ENCODE results near the gene ME3. TPM values are rescaled to one million over a fixed set of nuclear protein-coding genes. Genes with fewer than 3 reads are reported as not detected.

Gene ME3
- total RNA-seq, 1 donor from 2014 or later = 10.3 TPM

DNA sequence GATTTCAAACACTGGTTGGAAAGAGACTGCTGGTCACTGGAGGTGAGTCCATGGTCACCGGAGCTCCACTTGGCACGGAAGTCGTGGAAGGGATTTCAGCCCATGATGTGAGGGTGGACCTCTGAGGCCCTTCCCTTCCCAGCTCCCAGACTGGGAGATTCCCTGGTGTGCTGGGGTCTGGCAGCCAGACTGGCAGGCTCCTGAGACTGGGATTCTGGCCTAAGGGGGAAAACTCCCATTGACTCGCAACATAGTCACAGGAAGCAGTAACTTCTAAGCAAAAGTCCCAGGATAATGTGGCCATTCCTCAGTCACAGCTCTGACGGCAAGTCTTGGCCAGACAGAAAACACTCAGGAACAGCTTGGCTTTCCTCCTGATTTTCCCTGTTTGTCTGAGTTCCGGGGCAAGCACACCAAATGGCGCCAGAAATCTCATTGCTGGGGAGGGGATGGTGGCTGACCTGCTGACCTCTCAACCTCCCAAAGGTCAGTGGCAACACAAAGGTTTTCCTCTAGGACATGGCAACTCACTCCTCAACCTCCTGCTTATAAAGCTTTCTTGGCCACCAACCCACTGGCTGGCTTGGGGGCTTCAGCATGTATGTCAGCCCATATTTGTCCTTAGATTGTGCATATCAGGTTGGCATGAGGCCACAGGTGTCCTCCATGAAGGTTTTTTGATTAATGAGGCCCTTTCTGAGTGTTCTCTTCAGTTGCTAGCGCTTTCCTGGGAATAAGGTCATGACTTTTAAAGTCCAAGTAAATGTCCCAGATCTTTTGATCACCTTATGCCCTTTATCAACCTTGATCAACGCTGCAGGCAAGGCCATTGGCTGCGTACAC is 198.2 kb downstream of the ME3 start:
- no peaks in the 10 kb centered on the region for H3K36me3 ChIP-seq (ENCODE audit: control insufficient read depth, insufficient read depth, low read length)
- H3K27me3 ChIP-seq (ENCODE audit: control insufficient read depth, insufficient read depth, low read length) = no peaks in the 10 kb centered on the region
- peak; percentile 79 for DNase-seq (ENCODE audit: low read depth)
- TF ChIP-seq, protein P1, sequence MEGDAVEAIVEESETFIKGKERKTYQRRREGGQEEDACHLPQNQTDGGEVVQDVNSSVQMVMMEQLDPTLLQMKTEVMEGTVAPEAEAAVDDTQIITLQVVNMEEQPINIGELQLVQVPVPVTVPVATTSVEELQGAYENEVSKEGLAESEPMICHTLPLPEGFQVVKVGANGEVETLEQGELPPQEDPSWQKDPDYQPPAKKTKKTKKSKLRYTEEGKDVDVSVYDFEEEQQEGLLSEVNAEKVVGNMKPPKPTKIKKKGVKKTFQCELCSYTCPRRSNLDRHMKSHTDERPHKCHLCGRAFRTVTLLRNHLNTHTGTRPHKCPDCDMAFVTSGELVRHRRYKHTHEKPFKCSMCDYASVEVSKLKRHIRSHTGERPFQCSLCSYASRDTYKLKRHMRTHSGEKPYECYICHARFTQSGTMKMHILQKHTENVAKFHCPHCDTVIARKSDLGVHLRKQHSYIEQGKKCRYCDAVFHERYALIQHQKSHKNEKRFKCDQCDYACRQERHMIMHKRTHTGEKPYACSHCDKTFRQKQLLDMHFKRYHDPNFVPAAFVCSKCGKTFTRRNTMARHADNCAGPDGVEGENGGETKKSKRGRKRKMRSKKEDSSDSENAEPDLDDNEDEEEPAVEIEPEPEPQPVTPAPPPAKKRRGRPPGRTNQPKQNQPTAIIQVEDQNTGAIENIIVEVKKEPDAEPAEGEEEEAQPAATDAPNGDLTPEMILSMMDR (IDR thresholded peaks at IDR 0.05; ENCODE audit: insufficient read depth, low read length, severe bottlenecking) = no peak
- no peak overlapping the region for H3K4me3 ChIP-seq (ENCODE audit: low read depth, low read length)
- no peak for FAIRE-seq

DNA sequence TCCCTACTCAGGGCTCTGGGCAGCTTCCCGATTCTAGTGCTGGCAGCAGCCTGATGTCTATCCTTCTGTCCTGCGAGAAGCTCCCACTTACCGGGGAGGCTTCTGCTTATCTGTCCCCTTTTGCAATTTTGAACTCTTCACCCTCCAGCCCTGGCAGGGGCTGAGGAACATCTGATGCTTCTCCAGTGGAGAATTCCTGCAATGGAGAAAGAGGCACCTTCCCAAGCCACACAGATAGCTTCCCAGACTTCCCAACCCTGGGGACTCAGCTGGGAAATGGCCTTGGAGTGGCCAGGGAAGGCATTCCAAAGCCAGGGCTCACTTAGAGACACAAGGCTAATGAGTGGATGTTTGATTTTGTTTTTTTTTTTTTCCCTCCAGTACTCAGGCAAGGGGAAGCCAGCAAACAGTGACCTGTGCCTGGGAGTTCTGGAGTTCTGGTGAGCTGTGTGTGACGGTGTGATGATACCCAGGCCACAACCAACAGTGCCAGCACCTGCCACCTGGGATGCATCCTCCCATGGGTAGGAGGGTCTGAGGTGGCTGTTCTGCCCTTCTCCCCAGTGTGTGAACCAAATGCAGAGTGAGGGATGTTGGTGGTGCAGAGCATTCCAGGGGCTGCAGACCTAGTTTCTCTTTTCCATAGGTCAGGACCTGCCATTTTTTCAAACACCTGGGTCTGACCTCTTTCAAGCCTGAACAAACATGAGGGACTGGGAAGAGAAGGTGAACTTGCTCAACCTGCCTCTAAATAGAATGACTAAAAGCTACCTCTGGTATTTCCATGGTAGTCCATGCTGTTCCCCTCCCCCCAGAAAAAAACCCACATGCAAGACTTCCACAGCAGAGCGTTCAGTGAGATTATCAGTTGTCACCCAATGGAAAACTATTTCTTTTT is 202.7 kb downstream of the ME3 start:
- DNase-seq (ENCODE audit: low read depth) (no peak), FAIRE-seq (peak; percentile 76)
- Histone ChIP-seq H3K36me3 (ENCODE audit: control insufficient read depth, insufficient read depth, low read length) (no peaks in the 10 kb centered on the region), H3K4me3 (ENCODE audit: low read depth, low read length) (no peak overlapping the region), H3K27me3 (ENCODE audit: control insufficient read depth, insufficient read depth, low read length) (no peaks in the 10 kb centered on the region)
- TF ChIP-seq, protein P1 (IDR thresholded peaks at IDR 0.05; ENCODE audit: insufficient read depth, low read length, severe bottlenecking) = no peak

DNA sequence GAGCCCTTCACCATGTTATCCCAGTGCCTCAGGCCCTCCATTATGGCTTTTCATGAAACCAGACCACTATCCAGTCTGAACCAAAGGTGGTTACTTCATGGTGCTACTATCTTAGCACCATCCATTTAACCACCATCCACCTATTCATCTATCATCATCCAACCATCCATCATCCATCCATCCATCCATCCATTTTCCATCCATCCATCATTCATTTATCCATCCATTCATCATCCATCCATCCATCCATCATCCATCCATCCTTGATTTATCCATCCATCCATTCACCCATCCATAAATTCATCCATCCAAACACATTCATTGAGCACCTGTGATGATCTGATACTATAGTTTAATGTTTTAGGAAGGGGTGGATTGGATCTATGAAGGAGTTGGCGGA is 204.2 kb downstream of the ME3 start:
- FAIRE-seq (no peak), DNase-seq (ENCODE audit: low read depth) (no peak)
- H3K36me3 ChIP-seq (ENCODE audit: control insufficient read depth, insufficient read depth, low read length) = no peaks in the 10 kb centered on the region
- H3K4me3 ChIP-seq (ENCODE audit: low read depth, low read length) = no peak overlapping the region
- TF ChIP-seq, protein P1 (IDR thresholded peaks at IDR 0.05; ENCODE audit: insufficient read depth, low read length, severe bottlenecking) = no peak
- H3K27me3 ChIP-seq (ENCODE audit: control insufficient read depth, insufficient read depth, low read length) = no peaks in the 10 kb centered on the region

DNA sequence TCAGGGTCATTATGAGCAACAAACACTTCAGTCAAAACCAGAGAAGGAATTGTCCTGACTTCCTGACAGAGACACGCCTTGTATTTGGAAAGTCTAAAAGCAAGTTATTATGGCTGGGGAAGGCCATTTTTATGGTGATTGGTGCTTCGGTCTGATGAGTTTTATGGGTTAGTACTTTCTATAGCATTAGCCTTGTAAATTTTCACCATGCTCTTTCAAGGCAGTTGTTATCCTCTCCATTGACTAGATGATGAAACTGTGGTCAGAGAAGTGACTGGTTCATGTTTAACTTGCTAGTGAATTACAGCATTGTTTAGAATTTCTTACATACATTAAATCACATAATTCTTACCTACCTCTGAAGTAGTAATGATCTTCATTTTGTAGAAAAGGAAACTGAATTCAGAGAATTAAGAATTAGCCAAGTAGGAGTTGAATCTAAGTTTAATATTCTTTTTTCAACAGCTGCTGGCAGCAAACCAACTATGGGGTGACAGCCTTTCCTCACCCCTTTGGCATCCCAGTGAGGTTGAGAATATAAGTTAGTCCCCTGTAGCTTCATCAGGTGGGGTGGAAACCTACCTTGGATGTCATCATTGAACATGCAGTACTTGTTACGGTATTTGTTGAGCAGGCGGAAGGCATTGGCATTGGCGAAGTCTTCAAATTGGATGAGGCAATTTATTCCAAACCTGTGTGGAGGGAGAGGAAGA is 207.8 kb downstream of the ME3 start:
- Histone ChIP-seq H3K4me3 (ENCODE audit: low read depth, low read length) (no peak overlapping the region), H3K36me3 (ENCODE audit: control insufficient read depth, insufficient read depth, low read length) (no peaks in the 10 kb centered on the region), H3K27me3 (ENCODE audit: control insufficient read depth, insufficient read depth, low read length) (no peaks in the 10 kb centered on the region)
- TF ChIP-seq, protein P1 (IDR thresholded peaks at IDR 0.05; ENCODE audit: insufficient read depth, low read length, severe bottlenecking) = no peak
- FAIRE-seq (no peak), DNase-seq (ENCODE audit: low read depth) (no peak)

DNA sequence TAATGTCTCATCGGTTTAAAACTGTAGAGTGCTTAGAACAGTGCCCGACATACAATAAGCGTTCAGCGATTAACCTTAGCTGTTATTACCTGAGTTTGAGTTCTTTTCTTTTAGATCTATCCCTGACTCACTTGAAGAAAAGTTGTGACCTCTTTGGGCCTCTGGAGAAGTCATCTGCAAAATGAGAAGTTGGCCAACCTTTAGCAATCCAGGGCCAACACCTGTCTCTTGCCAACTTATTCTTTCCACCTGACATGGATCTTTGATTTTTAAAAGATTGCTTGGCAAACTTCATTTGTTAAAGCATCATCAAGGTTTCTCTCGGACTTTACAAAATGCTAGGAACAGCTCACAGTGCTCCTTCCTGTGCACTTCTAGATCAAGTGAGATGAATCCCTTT is 208.5 kb downstream of the ME3 start:
- DNase-seq (ENCODE audit: low read depth) (no peak), FAIRE-seq (no peak)
- TF ChIP-seq, protein P1 (IDR thresholded peaks at IDR 0.05; ENCODE audit: insufficient read depth, low read length, severe bottlenecking) = no peak
- Histone ChIP-seq H3K27me3 (ENCODE audit: control insufficient read depth, insufficient read depth, low read length) (no peaks in the 10 kb centered on the region), H3K36me3 (ENCODE audit: control insufficient read depth, insufficient read depth, low read length) (no peaks in the 10 kb centered on the region), H3K4me3 (ENCODE audit: low read depth, low read length) (no peak overlapping the region)

Measured in bronchial epithelial cell (primary cell).